A549 treated with CpdA at 1 μM for 4 hours (cell line): ENCODE measurements around the gene KCTD7. TPM values are rescaled to one million over a fixed set of nuclear protein-coding genes. Genes with fewer than 3 reads are reported as not detected.

ENCODE experiments used
- total RNA-seq: library from RNA; stranded (reverse); fragments of 200-300 nt; extraction: Qiagen RNA extraction; gene quantifications from 5 replicates; pipeline ENCODE4 v1.2.3, GENCODE V29; 2022; ENCODE audit warnings: low read depth

The KCTD7 gene
- 6.2 to 8.8 TPM (median 7.2 TPM) in 5 replicates for total RNA-seq

DNA sequence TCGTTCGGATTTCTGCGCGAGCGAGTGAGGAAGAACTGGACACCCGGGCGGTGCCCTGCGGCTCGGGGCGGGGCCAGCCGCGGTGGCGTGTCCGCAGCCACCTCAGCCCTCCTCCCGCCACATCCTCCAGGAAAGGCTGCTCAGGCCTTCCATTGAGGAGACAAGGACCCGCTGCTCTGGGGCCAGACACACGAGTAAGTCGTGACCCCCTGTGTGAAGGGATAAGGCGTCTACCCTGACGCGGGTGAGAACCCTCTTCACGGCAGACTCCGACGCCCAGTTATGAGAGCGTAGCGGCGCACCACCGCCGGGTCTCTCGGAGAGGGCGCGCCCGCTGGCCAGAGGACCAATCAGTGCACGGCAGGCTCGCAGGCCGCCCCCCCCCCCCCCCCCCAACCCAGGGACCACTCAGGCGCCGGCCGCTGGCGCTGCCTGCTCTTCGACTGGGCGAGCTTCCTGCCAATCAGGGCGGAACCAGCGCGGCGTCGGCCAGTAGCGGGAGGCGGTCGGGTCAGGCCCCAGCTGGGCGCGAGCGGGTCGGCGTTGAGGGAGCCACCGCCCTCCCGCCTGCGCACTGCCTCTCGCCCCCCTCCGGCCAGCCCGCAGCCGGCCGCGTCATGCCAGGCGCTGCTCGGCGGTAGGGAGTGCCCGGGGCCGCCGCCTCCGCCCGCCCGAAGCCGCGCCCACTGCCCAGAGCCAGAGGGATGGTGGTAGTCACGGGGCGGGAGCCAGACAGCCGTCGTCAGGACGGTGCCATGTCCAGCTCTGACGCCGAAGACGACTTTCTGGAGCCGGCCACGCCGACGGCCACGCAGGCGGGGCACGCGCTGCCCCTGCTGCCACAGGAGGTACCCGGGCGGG lies at the start of gene KCTD7:
KCTD7 (plus strand) TSS at position 521 of the 861 bp plus-strand sequence; CDS start at position 705, 184 bp downstream.

Other genes starting within 250 kb of the KCTD7 start
- gene RABGEF1, start 111.9 kb downstream of the KCTD7 start, total RNA-seq, result 22.9 to 32.6 TPM (median 24.6 TPM) in 5 replicates